NCI-H460 (cell line): Measurements from ENCODE around the gene TRIM59. TPM values are rescaled to one million over a fixed set of nuclear protein-coding genes. Genes with fewer than 3 reads are reported as not detected.

Experiments
- small RNA-seq, 2 experiments: library from RNA; depleted of rRNA; stranded (forward); fragments of <200 nt; gene quantifications; one replicate each; pipeline ENCODE3, GENCODE V24; 2014
- total RNA-seq: library from RNA; depleted of rRNA; stranded (reverse); fragments of >200 nt; shearing (Covaris generic); gene quantifications from 2 replicates; pipeline ENCODE4 v1.2.3, GENCODE V29; 2014; rRNA removed

TRIM59 gene
- total RNA-seq, 1 experiment from 2014 or later: 20.1 TPM

Small RNA genes within 50 kb of the gene (small RNA-seq; reads per million reads assigned to genes)
- gene MIR15B: 4.1 to 48.9 reads per million in 2 experiments
- gene MIR16-2: 0.68 to 20.1 reads per million in 2 experiments
- 0 reads per million in 2 experiments for gene RNU7-136P

Other genes with a start within 250 kb of the TRIM59 start
- gene C3orf80, start 224.4 kb downstream of the TRIM59 start, total RNA-seq: not detected in 2 replicates
- gene IFT80, start 50.6 kb downstream of the TRIM59 start, total RNA-seq: 15.1 and 20.9 TPM in 2 replicates
- 96.9 and 109 TPM in 2 replicates for gene SMC4, start 50.1 kb downstream of the TRIM59 start, total RNA-seq
- 27.0 and 31.7 TPM in 2 replicates for gene KPNA4, start 115.8 kb upstream of the TRIM59 start, total RNA-seq
- not detected in 2 replicates for gene ARL14, start 227.4 kb upstream of the TRIM59 start, total RNA-seq